A549 (cell line): Measurements from ENCODE around the gene TMEM220. TPM values are rescaled to one million over a fixed set of nuclear protein-coding genes. Genes with fewer than 3 reads are reported as not detected.
A peak's percentile ranks its signal among the peaks of the same experiment; 100 is the strongest.

Source experiments
- ATAC-seq, 2 experiments: fragments of 200-7000 bp in 1 of 2; fragments of >200 bp in 1 of 2; cut with Nextera tagmentation in 1 of 2; cut with Tn5 transposase in 1 of 2; 3 replicates each; pipeline versions ENCODE4 v1.8.0 to v1.9.1; 2018 to 2020; ENCODE audit warnings: mild to moderate bottlenecking in 1 of 2, moderate library complexity in 1 of 2
- CTCF ChIA-PET: fragments of 300-600 bp; sonication (Branson Sonifier 250); formaldehyde crosslinking; extraction: SDS; loops from one replicate; lab custom pipeline; 2021; ENCODE audit warnings: antibody characterized with exemption, inconsistent platforms; lab: Yijun Ruan, JAX
- POLR2A ChIA-PET: fragments of 350-600 bp; formaldehyde crosslinking; extraction: SDS; loops from one replicate; lab custom pipeline; 2021; ENCODE audit warnings: antibody characterized with exemption, inconsistent platforms; lab: Yijun Ruan, JAX
- DNase-seq, 2 experiments: peaks; one replicate each; pipeline versions ENCODE4 v3.0.0 to v3.0.0-alpha.2; 2011 to 2016; ENCODE audit warnings: low read depth in 1 of 2, low spot score in 1 of 2
- FAIRE-seq: peaks from 2 replicates; lab custom pipeline; 2011; peaks lifted over from hg19 to GRCh38; lab: Jason Lieb, UNC
- H3K27ac ChIP-seq, 2 experiments: fragments of >200 bp; sonication (Bioruptor Twin); formaldehyde crosslinking; 3 replicates each; pipeline ENCODE4 v1.5.1; 2016 to 2017
- H3K4me1 ChIP-seq: fragments of >200 bp; sonication (Bioruptor Twin); formaldehyde crosslinking; 3 replicates; pipeline ENCODE4 v1.6.1; 2016
- H3K4me2 ChIP-seq: fragments of >200 bp; sonication (Bioruptor Twin); formaldehyde crosslinking; 3 replicates; pipeline ENCODE4 v1.6.1; 2016
- H3K4me3 ChIP-seq: fragments of >200 bp; sonication (Bioruptor Twin); formaldehyde crosslinking; 3 replicates; pipeline ENCODE4 v1.5.1; 2016
- H3K9me3 ChIP-seq: fragments of >200 bp; sonication (Bioruptor Twin); formaldehyde crosslinking; 3 replicates; pipeline ENCODE4 v1.6.1; 2016
- CBX2 ChIP-seq: fragments of 200-600 bp; sonication (generic); IDR thresholded peaks from 2 replicates; pipeline ENCODE4 v1.6.1; 2016; ENCODE audit warnings: low read depth, mild to moderate bottlenecking, borderline replicate concordance
- CHD2 ChIP-seq: fragments of 150-350 bp; IDR thresholded peaks from 2 replicates; pipeline ENCODE4 v1.6.1; 2014; ENCODE audit warnings: low read length; ENCODE audit not compliant: partially characterized antibody
- CHD4 ChIP-seq: fragments of 200-600 bp; sonication (generic); IDR thresholded peaks from 2 replicates; pipeline ENCODE4 v1.6.1; 2016; ENCODE audit warnings: antibody characterized with exemption, mild to moderate bottlenecking, borderline replicate concordance
- FOSL2 ChIP-seq, 2 experiments: fragments of 450-650 bp in 1 of 2; fragments of >200 bp in 1 of 2; sonication (Bioruptor Twin) in 1 of 2; formaldehyde crosslinking; IDR thresholded peaks; 2 replicates each; pipeline versions ENCODE4 v1.5.0 to v1.6.1; 2016 to 2020; ENCODE audit warnings: mild to moderate bottlenecking in 1 of 2, moderate library complexity in 1 of 2
- GATA3 ChIP-seq: IDR thresholded peaks from 2 replicates; pipeline ENCODE4 v1.6.1; 2012; ENCODE audit warnings: borderline replicate concordance
- HDAC2 ChIP-seq: fragments of 200-600 bp; sonication (generic); IDR thresholded peaks from 2 replicates; pipeline ENCODE4 v1.6.1; 2016
- HEYL ChIP-seq: fragments of 250-450 bp; sonication (Bioruptor Pico); IDR thresholded peaks from 2 replicates; pipeline ENCODE4 v1.8.0; 2021; ENCODE audit warnings: mild to moderate bottlenecking, moderate library complexity
- HOXB13 ChIP-seq: fragments of 250-450 bp; sonication (Bioruptor Pico); IDR thresholded peaks from 2 replicates; pipeline ENCODE4 v1.5.0; 2020; ENCODE audit warnings: low read depth, mild to moderate bottlenecking, moderate library complexity
- HOXB5 ChIP-seq: fragments of 250-450 bp; sonication (Bioruptor Pico); IDR thresholded peaks from 2 replicates; pipeline ENCODE4 v1.5.0; 2020; ENCODE audit warnings: mild to moderate bottlenecking, moderate library complexity
- NR3C1 ChIP-seq: fragments of >200 bp; sonication (Bioruptor Twin); formaldehyde crosslinking; IDR thresholded peaks from 3 replicates; pipeline ENCODE4 v1.6.1; 2017
- PHF8 ChIP-seq: fragments of 200-600 bp; sonication (generic); IDR thresholded peaks from 2 replicates; pipeline ENCODE4 v1.6.1; 2016; ENCODE audit warnings: low read depth, mild to moderate bottlenecking, antibody characterized with exemption, moderate library complexity, borderline replicate concordance
- ZFP36 ChIP-seq: fragments of 450-650 bp; IDR thresholded peaks from 2 replicates; pipeline ENCODE4 v1.6.1; 2014; ENCODE audit warnings: borderline replicate concordance; ENCODE audit not compliant: partially characterized antibody
- ZSCAN20 ChIP-seq: fragments of 250-450 bp; sonication (Bioruptor Pico); IDR thresholded peaks from 2 replicates; pipeline ENCODE4 v1.8.0; 2022; ENCODE audit warnings: mild to moderate bottlenecking, moderate library complexity
- WGBS: methylation state at CpG from one replicate; pipeline ENCODE4 v1.1.6; 2017; ENCODE audit errors: missing lambda C conversion rate; 5-methylcytosine and 5-hydroxymethylcytosine counted together
- polyA plus RNA-seq, 4 experiments: library from polyadenylated mRNA; depleted of rRNA in 3 of 4; stranded (reverse); fragments of >200 nt; fragmentation: RNase III in 1 of 4; extraction: RNeasy Plus Mini Kit Qiagen cat#74134 plus additional on column Dnase treatment in 1 of 4; gene quantifications; 2 replicates in 3 of 4; 3 replicates in 1 of 4; pipeline ENCODE4 v1.2.3, GENCODE V29; 2011 to 2017
- TF ChIP-seq, protein P1 (sequence below): fragments of >200 bp; sonication (Bioruptor Twin); formaldehyde crosslinking; IDR thresholded peaks from 3 replicates; pipeline ENCODE4 v1.5.1; 2016
- TF ChIP-seq, protein P2 (sequence below): fragments of 450-650 bp; IDR thresholded peaks from 2 replicates; pipeline ENCODE4 v1.6.1; 2014; ENCODE audit warnings: antibody characterized with exemption
- TF ChIP-seq, protein P3 (sequence below): fragments of 250-450 bp; sonication (Bioruptor Pico); IDR thresholded peaks from 2 replicates; pipeline ENCODE4 v1.5.0; 2020; ENCODE audit warnings: low read depth, mild to moderate bottlenecking, moderate library complexity
- TF ChIP-seq, protein P4 (sequence below): fragments of >200 bp; sonication (Bioruptor Twin); formaldehyde crosslinking; IDR thresholded peaks from 3 replicates; pipeline ENCODE4 v1.6.1; 2016

TMEM220 gene
- polyA plus RNA-seq, 2 of the 4 experiments (the other 2 are of a cell fraction) = 3.8 to 6.3 TPM

DNA sequence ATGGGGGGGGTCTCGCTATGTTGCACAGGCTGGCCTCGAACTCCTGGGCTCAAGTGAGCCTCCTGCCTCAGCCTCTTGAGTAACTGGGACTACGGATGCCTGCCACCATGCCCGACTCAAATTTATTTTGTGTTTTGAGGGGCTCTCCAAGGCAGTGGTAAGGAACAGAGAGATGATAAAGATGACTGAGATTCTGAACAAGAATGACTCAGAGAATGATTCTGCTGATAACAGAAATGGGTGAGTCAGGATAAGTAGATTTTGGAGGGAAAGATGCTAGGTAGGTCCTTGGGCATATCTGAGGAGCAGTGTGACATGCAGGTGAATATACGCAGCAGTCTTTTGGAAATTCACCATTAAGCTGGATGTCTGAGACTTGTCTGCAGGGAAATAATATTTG, 2.6 kb downstream of the TMEM220 start:
- DNase-seq (no peak), FAIRE-seq (no peak), ATAC-seq (peak in 1 of 2 experiments; percentile 30; a peak in 1 of 6 replicates)
- Histone ChIP-seq H3K27ac (no peak overlapping the region), H3K4me2 (no peak overlapping the region), H3K4me1 (peaks cover 8% of the 10 kb centered on the region), H3K4me3 (no peak overlapping the region), H3K9me3 (no peaks in the 10 kb centered on the region)
- no peak for TF ChIP-seq FOSL2 (IDR thresholded peaks at IDR 0.05)
- TF ChIP-seq FOSL2 (CRISPR knock-in tag; IDR thresholded peaks at IDR 0.05) = peak; percentile 31; the same call in 1 of the 2 replicates
- TF ChIP-seq GATA3 = peak; percentile 27; the same call in 1 of the 2 replicates
- TF ChIP-seq ZSCAN20 (CRISPR knock-in tag) = no peak
- 79% methylated on average over 5 of the region's 5 CpGs for WGBS
- ChIA-PET CTCF (interaction anchor here (0.6 to 2.5 kb wide), 4 partner anchors 10 to 404 kb away, joined by 3 to 9 read pairs (median 3); no protein-coding TSS in a partner anchor), POLR2A (no interaction called here)

DNA sequence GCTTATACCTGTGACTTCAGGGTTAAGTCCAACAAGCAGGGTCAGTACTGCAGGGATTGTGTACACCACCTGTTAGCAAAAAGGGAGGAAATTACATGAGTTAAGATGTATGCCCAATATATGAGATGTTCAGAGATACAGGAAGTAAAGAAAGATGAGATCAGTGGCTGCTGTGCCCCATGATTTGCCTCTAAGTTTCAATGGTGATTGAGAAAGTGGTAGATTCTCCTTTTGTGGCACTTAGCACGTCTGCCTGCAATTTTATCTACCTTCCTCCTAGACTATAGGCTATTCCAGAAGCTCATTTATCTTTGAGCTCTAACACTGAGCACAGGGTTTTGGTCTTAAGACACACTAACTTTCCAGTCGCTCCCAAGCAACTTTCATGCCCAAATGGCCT, 3.6 kb downstream of the TMEM220 start:
- Histone ChIP-seq H3K4me2 (no peak overlapping the region), H3K4me1 (peaks cover 7% of the 10 kb centered on the region), H3K27ac (no peak overlapping the region), H3K9me3 (no peaks in the 10 kb centered on the region), H3K4me3 (no peak overlapping the region)
- DNase-seq (no peak), FAIRE-seq (no peak), ATAC-seq (no peak)
- 76% methylated on average over 2 of the region's 2 CpGs for WGBS
- ChIA-PET CTCF (interaction anchor here (0.8 to 2.5 kb wide), 5 partner anchors 11 to 398 kb away, joined by 3 to 9 read pairs (median 3); no protein-coding TSS in a partner anchor), POLR2A (interaction anchor here (1.1 kb wide), 1 partner anchor 1271 kb away, joined by 3 read pairs; the partner anchor contains the start of gene ZNF18)
- no peak for TF ChIP-seq CBX2
- no peak for TF ChIP-seq NR3C1
- TF ChIP-seq PHF8 = no peak
- TF ChIP-seq, protein P1, sequence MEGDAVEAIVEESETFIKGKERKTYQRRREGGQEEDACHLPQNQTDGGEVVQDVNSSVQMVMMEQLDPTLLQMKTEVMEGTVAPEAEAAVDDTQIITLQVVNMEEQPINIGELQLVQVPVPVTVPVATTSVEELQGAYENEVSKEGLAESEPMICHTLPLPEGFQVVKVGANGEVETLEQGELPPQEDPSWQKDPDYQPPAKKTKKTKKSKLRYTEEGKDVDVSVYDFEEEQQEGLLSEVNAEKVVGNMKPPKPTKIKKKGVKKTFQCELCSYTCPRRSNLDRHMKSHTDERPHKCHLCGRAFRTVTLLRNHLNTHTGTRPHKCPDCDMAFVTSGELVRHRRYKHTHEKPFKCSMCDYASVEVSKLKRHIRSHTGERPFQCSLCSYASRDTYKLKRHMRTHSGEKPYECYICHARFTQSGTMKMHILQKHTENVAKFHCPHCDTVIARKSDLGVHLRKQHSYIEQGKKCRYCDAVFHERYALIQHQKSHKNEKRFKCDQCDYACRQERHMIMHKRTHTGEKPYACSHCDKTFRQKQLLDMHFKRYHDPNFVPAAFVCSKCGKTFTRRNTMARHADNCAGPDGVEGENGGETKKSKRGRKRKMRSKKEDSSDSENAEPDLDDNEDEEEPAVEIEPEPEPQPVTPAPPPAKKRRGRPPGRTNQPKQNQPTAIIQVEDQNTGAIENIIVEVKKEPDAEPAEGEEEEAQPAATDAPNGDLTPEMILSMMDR = no peak
- TF ChIP-seq, protein P2, sequence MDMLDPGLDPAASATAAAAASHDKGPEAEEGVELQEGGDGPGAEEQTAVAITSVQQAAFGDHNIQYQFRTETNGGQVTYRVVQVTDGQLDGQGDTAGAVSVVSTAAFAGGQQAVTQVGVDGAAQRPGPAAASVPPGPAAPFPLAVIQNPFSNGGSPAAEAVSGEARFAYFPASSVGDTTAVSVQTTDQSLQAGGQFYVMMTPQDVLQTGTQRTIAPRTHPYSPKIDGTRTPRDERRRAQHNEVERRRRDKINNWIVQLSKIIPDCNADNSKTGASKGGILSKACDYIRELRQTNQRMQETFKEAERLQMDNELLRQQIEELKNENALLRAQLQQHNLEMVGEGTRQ = no peak
- TF ChIP-seq, protein P3, sequence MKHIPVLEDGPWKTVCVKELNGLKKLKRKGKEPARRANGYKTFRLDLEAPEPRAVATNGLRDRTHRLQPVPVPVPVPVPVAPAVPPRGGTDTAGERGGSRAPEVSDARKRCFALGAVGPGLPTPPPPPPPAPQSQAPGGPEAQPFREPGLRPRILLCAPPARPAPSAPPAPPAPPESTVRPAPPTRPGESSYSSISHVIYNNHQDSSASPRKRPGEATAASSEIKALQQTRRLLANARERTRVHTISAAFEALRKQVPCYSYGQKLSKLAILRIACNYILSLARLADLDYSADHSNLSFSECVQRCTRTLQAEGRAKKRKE = no peak
- no peak for TF ChIP-seq CHD4
- no peak for TF ChIP-seq HEYL (CRISPR knock-in tag)

DNA sequence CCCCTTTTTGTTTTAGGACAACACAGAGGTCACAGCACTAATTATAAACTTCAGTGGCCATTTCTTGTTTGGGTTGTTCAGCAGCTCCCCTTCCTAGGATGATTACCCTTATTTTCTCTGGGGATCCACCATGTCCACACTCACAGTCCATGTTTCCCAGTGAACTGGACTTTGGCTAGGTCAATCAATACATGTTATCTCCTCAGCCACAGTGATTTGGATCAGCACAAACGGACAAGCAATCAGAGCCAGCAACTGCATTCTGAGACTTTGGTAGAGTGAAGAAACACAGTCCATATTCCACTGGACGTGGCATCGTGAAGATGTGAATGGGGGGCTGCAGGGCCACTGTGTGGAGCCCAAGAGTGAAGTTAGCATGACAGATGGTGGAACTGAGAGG, 4.6 kb downstream of the TMEM220 start:
- Histone ChIP-seq H3K9me3 (no peaks in the 10 kb centered on the region), H3K4me2 (no peak overlapping the region), H3K27ac (no peak overlapping the region), H3K4me3 (no peak overlapping the region), H3K4me1 (no peaks in the 10 kb centered on the region)
- FAIRE-seq (no peak), DNase-seq (no peak), ATAC-seq (no peak)
- TF ChIP-seq HOXB13 (no peak), HEYL (CRISPR knock-in tag) (no peak)
- ChIA-PET CTCF (interaction anchor here (1.0 to 1.4 kb wide), 2 partner anchors 12 to 120 kb away, joined by 3 to 8 read pairs; no protein-coding TSS in a partner anchor), POLR2A (interaction anchor here (1.1 kb wide), 1 partner anchor 1272 kb away, joined by 3 read pairs; the partner anchor contains the start of gene ZNF18)
- WGBS = 81% methylated on average over 3 of the region's 3 CpGs

DNA sequence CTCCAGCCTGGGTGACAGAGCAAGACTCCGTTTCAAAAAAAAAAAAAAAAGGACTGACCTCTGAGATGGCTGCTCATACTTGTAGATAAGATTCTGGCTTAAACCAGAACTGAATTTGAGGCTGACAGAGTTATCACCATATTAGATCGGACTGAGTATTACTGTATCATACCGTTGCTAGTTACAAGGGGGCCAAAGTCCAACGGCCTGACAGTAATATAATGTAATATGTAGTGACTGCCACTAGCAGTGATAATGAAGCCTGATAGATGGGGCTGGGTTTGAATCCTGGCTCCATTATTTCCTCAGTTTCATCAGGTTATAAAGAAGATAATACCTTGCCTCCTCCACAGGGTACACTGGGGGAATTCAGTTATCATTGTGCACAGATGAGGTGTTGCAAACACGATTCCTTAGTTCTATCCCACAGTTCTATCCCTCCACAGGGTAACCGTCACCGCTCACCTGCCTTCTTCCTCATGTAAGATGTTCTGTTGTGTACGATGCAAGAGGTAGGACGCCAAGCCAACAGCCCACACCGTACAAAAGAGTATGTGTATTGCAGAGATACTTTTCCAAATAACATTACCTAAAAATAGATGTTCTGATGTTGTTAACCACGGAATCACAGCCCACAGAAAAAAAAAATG, 5.2 kb downstream of the TMEM220 start:
- TF ChIP-seq ZFP36 (no peak), FOSL2 (IDR thresholded peaks at IDR 0.05) (no peak), FOSL2 (CRISPR knock-in tag; IDR thresholded peaks at IDR 0.05) (no peak), HDAC2 (no peak), CHD2 (no peak), NR3C1 (no peak), CHD4 (no peak), HOXB5 (CRISPR knock-in tag) (no peak)
- TF ChIP-seq, protein P4, sequence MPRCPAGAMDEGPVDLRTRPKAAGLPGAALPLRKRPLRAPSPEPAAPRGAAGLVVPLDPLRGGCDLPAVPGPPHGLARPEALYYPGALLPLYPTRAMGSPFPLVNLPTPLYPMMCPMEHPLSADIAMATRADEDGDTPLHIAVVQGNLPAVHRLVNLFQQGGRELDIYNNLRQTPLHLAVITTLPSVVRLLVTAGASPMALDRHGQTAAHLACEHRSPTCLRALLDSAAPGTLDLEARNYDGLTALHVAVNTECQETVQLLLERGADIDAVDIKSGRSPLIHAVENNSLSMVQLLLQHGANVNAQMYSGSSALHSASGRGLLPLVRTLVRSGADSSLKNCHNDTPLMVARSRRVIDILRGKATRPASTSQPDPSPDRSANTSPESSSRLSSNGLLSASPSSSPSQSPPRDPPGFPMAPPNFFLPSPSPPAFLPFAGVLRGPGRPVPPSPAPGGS = no peak
- TF ChIP-seq, all 56 proteins: peak for 0
- POLR2A ChIA-PET = no interaction called here
- ATAC-seq (no peak), DNase-seq (no peak), FAIRE-seq (no peak)
- Histone ChIP-seq H3K27ac (no peak overlapping the region), H3K4me1 (no peaks in the 10 kb centered on the region), H3K9me3 (no peaks in the 10 kb centered on the region), H3K4me3 (no peak overlapping the region), H3K4me2 (no peak overlapping the region)
- CTCF ChIA-PET = interaction anchor here (1.4 kb wide), 1 partner anchor 120 kb away, joined by 3 read pairs; no protein-coding TSS in a partner anchor
- WGBS = 78% methylated on average over 11 of the region's 11 CpGs
